Hepatocyte (in vitro differentiated cells): Measurements from ENCODE around the gene HHLA2.

Experiments used
- CTCF ChIP-seq: fragments of 200-600 bp; sonication (generic); IDR thresholded peaks from 2 replicates; pipeline ENCODE4 v1.5.1; 2016; ENCODE audit warnings: antibody characterized with exemption, mild to moderate bottlenecking; ENCODE audit not compliant: poor library complexity
- EZH2 ChIP-seq: fragments of 200-600 bp; sonication (generic); IDR thresholded peaks from 2 replicates; pipeline ENCODE4 v1.6.1; 2016; ENCODE audit warnings: antibody characterized with exemption, mild to moderate bottlenecking, borderline replicate concordance
- EZH2phosphoT487 ChIP-seq: fragments of 200-600 bp; sonication (generic); IDR thresholded peaks from one replicate; pipeline ENCODE4 v1.6.1; 2018; ENCODE audit warnings: antibody characterized with exemption, mild to moderate bottlenecking, low read depth, moderate library complexity; ENCODE audit not compliant: unreplicated experiment, severe bottlenecking

GRCh38 chr3:108388136-108389132 is 92.1 kb downstream of the HHLA2 start:
- TF ChIP-seq CTCF: no peak
- no peak for TF ChIP-seq EZH2
- TF ChIP-seq EZH2phosphoT487: no peak
